Measurements from ENCODE around the gene H2AZ1. TPM values are rescaled to one million over a fixed set of nuclear protein-coding genes. Genes with fewer than 3 reads are reported as not detected.

The H2AZ1 gene
- total and polyA plus RNA-seq, 9 of the 15 experiments (the other 6 are each of a cell fraction or from before 2014, with no cell fraction given): 605 to 4,380 (median 768) TPM

GRCh38 chr4:99949034-99949998 lies 759 bp downstream of the H2AZ1 start (continued):
- TF ChIP-seq ZNF609 (CRISPR knock-in tag; IDR thresholded peaks at IDR 0.05; ENCODE audit: borderline replicate concordance) (peak; percentile 39; the same call in 1 of the 2 replicates), TCF3 (CRISPR knock-in tag; IDR thresholded peaks at IDR 0.05) (0 out of 2 replicates have a peak, but pooled peaks have one; percentile 19), PHB2 (IDR thresholded peaks at IDR 0.05; ENCODE audit: low read depth) (peak; percentile 22; the same call in 1 of the 2 replicates), ETS1 (conservative IDR thresholded peaks at IDR 0.05; ENCODE audit: control insufficient read depth, low read depth, low read length) (peak; percentile 33; the same call in 1 of the 2 replicates), GATA2 (CRISPR knock-in tag; IDR thresholded peaks at IDR 0.05) (no peak), TAF15 (IDR thresholded peaks at IDR 0.05; ENCODE audit: low read depth, low read length) (no peak), CREB1 (IDR thresholded peaks at IDR 0.05) (peak; percentile 15; the same call in 1 of the 2 replicates), CREB1 (CRISPR knock-in tag; IDR thresholded peaks at IDR 0.05) (peak; percentile 40; the same call in 1 of the 2 replicates), CCAR2 (IDR thresholded peaks at IDR 0.05; ENCODE audit: low read depth, low read length) (no peak), CHD4 (IDR thresholded peaks at IDR 0.05; ENCODE audit: insufficient read depth, insufficient replicate concordance, low read depth, low read length, poor library complexity, severe bottlenecking) (no peak)

All from K562 (cell line).